Small intestine (tissue), 7 donors: Measurements from ENCODE around the gene VWA8. TPM values are rescaled to one million over a fixed set of nuclear protein-coding genes. Genes with fewer than 3 reads are reported as not detected.
"Not testable (repeated sequence)": the region's sequence is repeated elsewhere in the genome, so short reads cannot be mapped to it uniquely, and the experiment has no call there.

Source experiments
- DNase-seq, 2 donors: peaks; one replicate each; pipeline versions ENCODE4 v3.0.0 to v3.0.0-alpha.2; 2013
- FAIRE-seq: peaks from 2 replicates; lab custom pipeline; 2012; peaks lifted over from hg19 to GRCh38; lab: Jason Lieb, UNC
- H3K27ac ChIP-seq, 3 donors: one replicate each; pipeline ENCODE4 v1.5.1; 2013; ENCODE audit warnings: low read length in 2 of 3, mild to moderate bottlenecking in 2 of 3, control low read depth in 1 of 3, inconsistent platforms in 1 of 3, low read depth in 1 of 3, moderate library complexity in 1 of 3
- H3K27me3 ChIP-seq, 3 donors: one replicate each; pipeline ENCODE4 v1.6.1; 2013; ENCODE audit warnings: low read length in 3 of 3, inconsistent platforms in 1 of 3; ENCODE audit not compliant: control insufficient read depth in 3 of 3, insufficient read depth in 3 of 3
- H3K36me3 ChIP-seq, 3 donors: one replicate each; pipeline ENCODE4 v1.6.1; 2013; ENCODE audit warnings: low read length in 3 of 3, inconsistent platforms in 1 of 3, low read depth in 1 of 3, mild to moderate bottlenecking in 1 of 3, moderate library complexity in 1 of 3; ENCODE audit not compliant: control insufficient read depth in 3 of 3, insufficient read depth in 2 of 3
- H3K4me1 ChIP-seq, 3 donors: one replicate each; pipeline ENCODE4 v1.6.1; 2013; ENCODE audit warnings: low read length in 2 of 3, inconsistent platforms in 1 of 3, low read depth in 1 of 3, mild to moderate bottlenecking in 1 of 3, moderate library complexity in 1 of 3; ENCODE audit not compliant: control insufficient read depth in 3 of 3, insufficient read depth in 2 of 3
- H3K4me3 ChIP-seq, 3 donors: one replicate each; pipeline ENCODE4 v1.5.1; 2013; ENCODE audit warnings: low read length in 3 of 3, control low read depth in 1 of 3, inconsistent platforms in 1 of 3, low read depth in 1 of 3, mild to moderate bottlenecking in 1 of 3, moderate library complexity in 1 of 3
- H3K9me3 ChIP-seq, 2 donors: one replicate each; pipeline ENCODE4 v1.6.1; 2013; ENCODE audit warnings: low read depth in 1 of 2, low read length in 1 of 2; ENCODE audit not compliant: control insufficient read depth in 2 of 2, insufficient read depth in 1 of 2
- WGBS, 3 donors: extraction: QIAGEN DNeasy Blood & Tissue Kit; methylation state at CpG; one replicate each; pipeline ENCODE4 v1.1.7; 2013; 5-methylcytosine and 5-hydroxymethylcytosine counted together
- polyA plus RNA-seq, 4 donors: library from polyadenylated mRNA; stranded (reverse) in 3 of 4; unstranded in 1 of 4; fragments of 200-250 nt in 3 of 4; fragments of 120-200 nt in 1 of 4; gene quantifications; one replicate each; pipeline versions ENCODE4 v1.2.1 to v1.2.3, GENCODE V29; 2013
- donor health status: healthy with polysubstance abuse.
- donor health status: control.
- donor health status: control.
- donor health status: Bipolar disorder and iron deficiency.
- donor health status: healthy.

VWA8 gene
- polyA plus RNA-seq, 4 donors, result 3.8 to 11.5 (median 6.0) TPM

DNA sequence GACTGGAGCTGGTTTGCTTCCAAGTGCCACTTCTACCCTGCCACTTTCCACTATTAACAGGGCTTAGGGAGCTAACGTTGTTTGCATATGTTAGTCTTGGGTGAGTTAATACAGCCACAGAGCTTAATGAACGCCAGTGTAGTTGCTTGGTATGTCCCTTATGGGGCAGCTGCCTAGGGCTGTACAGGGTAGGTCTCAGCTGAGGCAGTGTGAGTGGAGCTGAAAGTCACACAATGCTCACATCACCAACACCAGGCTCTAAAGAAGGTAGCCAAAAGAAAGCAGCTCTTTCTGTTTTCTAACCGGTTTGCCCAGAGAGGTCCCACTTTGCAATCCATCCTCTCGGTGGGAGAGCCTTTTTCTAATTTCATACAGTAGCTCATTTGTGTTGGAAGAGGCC, 317.4 kb downstream of the VWA8 start:
- no peaks in the 10 kb centered on the region for H3K9me3 ChIP-seq
- H3K27me3 ChIP-seq, result no peaks in the 10 kb centered on the region
- FAIRE-seq, result no peak
- peaks cover 0 to 34% (median 0%) of the 10 kb centered on the region in 3 donors for H3K4me1 ChIP-seq
- DNase-seq, result no peak
- no peak overlapping the region for H3K4me3 ChIP-seq
- peaks cover 0 to 2% (median 0%) of the 10 kb centered on the region in 3 donors for H3K36me3 ChIP-seq
- 89 to 90% (median 90%) methylated on average over 4 of the region's 4 CpGs for WGBS, 3 donors
- H3K27ac ChIP-seq, result peak overlapping the region in 1 of 3 donors; percentile 7

DNA sequence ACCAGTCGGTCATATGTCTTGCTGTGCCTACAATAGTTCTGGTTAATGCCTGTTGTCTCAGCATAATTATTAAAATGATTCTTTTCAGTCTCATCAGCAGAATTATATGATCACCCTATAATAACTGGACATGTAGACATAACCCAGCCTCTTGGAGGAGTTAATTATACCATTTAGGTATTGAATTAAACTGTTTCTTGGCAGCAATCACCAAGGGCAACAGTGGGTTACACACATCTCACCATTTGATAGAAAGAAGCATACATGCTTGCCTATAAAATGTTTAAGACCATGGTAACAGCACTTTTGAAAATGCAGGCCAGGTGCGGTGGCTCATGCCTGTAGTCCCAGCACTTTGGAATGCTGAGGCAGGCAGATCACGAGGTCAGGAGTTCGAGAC, 318.9 kb downstream of the VWA8 start:
- FAIRE-seq (no peak), DNase-seq (no peak)
- no peaks in the 10 kb centered on the region for H3K9me3 ChIP-seq
- 90 to 100% (median 98%) methylated on average over 4 of the region's 4 CpGs for WGBS, 3 donors
- no peak overlapping the region for H3K4me3 ChIP-seq
- H3K4me1 ChIP-seq, result peaks cover 0 to 34% (median 0%) of the 10 kb centered on the region in 3 donors
- H3K27me3 ChIP-seq, result no peaks in the 10 kb centered on the region
- H3K36me3 ChIP-seq, result peaks cover 0 to 2% (median 0%) of the 10 kb centered on the region in 3 donors
- no peak overlapping the region for H3K27ac ChIP-seq

DNA sequence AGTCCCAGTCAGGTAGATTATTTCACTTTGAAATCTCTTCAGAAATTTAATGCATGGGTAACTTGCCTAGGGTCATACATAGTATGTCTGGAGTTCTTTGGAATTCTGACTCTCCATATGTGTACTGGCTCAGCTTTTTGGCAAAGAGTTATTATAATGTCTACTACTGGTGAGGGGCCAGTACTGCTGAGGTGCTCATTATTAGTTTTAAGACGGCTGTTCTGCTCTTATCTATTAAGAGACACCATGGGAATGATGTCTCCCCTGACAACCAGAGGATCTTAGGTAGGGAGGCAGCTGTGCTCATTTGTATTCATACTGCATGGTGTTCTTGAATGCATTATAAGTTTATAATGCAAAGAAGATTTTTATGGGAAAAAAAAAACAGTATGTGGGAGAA, 319.5 kb downstream of the VWA8 start:
- Histone ChIP-seq H3K27me3 (no peaks in the 10 kb centered on the region), H3K27ac (no peak overlapping the region), H3K9me3 (no peaks in the 10 kb centered on the region), H3K4me1 (peaks cover 0 to 34% (median 0%) of the 10 kb centered on the region in 3 donors), H3K4me3 (no peak overlapping the region), H3K36me3 (peaks cover 0 to 2% (median 0%) of the 10 kb centered on the region in 3 donors)
- 71 to 88% (median 81%) methylated on average over 1 of the region's 1 CpG for WGBS, 3 donors
- no peak for DNase-seq
- no peak for FAIRE-seq

DNA sequence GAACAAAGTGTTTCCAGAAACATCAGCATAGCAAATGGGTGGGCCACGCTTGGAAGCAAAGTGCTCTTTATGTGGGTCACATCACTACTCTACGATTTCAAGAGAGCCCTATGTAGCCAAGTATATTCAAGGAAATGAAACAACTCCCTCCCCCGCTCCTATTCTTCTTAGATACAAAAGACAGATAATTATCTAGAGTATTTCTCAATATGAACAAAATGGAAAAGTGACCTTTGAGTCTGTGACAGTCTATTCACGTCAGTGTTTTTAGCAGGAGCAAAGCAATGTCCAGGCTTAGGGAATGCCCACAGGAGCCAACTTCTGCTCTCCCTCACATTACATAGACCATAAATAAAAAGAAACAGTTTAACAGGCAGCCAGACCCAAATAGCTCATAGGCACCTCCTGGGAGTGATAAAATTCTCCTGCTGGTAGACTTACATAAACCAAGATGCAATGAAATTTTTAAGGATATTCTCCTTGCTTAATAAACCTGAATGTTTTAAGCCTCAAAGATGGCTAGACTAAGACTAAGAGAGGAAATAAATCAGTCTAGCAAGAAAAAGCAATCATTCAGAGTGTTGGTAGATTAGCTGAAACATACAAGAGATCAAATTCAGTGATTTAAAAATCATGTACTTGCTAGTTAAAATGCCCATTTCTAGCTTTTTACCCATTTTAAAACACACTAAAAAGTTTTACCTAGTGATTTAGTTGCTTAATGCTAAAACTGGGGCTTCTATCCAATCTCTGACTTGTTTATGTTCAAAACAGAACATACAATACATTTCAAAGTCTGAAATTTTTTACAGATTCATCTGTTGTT, 320.7 kb downstream of the VWA8 start:
- Histone ChIP-seq H3K4me1 (peaks cover 0 to 25% (median 0%) of the 10 kb centered on the region in 3 donors), H3K9me3 (no peaks in the 10 kb centered on the region), H3K27me3 (no peaks in the 10 kb centered on the region), H3K27ac (no peak overlapping the region), H3K36me3 (peaks cover 0 to 2% (median 0%) of the 10 kb centered on the region in 3 donors), H3K4me3 (no peak overlapping the region)
- DNase-seq, result peak; percentile 25 to 54
- FAIRE-seq, result no peak
- 62 to 76% (median 67%) methylated on average over 4 of the region's 4 CpGs for WGBS, 3 donors

DNA sequence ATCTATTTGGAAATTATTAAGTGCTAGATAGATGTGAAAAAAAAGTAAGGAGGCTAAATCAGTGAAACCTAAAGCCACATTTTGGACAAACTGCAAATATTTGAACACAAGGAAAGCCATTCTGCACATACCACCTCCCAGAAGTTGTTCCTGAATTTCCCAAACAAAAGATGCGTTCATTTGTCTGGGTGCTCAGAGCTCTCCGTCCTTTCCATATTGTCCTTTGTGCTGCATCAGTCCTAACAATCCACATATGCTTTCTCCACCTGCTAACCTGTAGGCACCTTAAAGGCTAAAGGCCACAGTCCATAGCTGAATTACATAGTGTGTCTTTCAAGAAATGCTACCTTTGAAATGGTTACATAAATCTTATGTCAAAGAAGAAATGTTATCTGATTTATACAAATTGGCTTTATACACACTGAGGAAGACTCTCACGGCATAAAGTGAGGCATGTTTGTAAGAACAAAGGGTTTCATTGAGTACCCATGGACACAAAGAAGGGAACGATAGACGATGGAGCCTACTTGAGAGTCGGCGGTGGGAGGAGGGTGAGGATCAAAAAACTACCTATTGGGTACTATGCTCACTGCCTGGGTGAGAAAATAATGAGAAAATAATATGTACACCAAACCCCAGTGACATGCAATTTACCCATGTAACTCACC, 321.5 kb downstream of the VWA8 start:
- 76 to 94% (median 94%) methylated on average over 7 of the region's 7 CpGs for WGBS, 3 donors
- no peaks in the 10 kb centered on the region for H3K27me3 ChIP-seq
- FAIRE-seq, result no peak
- no peaks in the 10 kb centered on the region for H3K9me3 ChIP-seq
- H3K27ac ChIP-seq, result no peak overlapping the region
- peaks cover 0 to 18% (median 0%) of the 10 kb centered on the region in 3 donors for H3K4me1 ChIP-seq
- H3K36me3 ChIP-seq, result peaks cover 0 to 1% (median 0%) of the 10 kb centered on the region in 3 donors
- DNase-seq, result no peak
- no peak overlapping the region for H3K4me3 ChIP-seq

DNA sequence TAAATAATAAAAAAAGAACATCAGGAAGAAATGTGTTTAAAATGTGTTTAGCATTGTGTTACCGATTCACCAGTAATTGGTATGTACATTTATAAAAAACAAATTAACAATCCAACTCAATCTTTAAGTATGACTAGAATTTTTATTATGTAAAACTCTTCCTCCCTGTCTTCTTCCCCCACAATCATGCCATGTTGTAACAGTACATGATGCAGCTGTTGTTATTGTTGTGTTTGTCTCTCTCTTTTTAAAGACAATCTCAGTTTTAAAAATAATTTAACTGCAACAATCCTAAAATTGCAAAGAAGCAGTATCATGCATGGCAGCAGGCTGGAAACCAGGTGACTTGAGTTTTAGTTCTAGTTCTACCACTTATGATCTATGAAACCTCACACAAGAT, 323.3 kb downstream of the VWA8 start:
- Histone ChIP-seq H3K27me3 (no peaks in the 10 kb centered on the region), H3K4me3 (no peak overlapping the region), H3K9me3 (no peaks in the 10 kb centered on the region), H3K36me3 (peaks cover 0 to 3% (median 0%) of the 10 kb centered on the region in 3 donors), H3K27ac (no peak overlapping the region), H3K4me1 (peaks cover 0 to 13% (median 0%) of the 10 kb centered on the region in 3 donors)
- FAIRE-seq (no peak), DNase-seq (no peak)
- WGBS, 3 donors, result 85 to 100% (median 89%) methylated on average over 1 of the region's 1 CpG

DNA sequence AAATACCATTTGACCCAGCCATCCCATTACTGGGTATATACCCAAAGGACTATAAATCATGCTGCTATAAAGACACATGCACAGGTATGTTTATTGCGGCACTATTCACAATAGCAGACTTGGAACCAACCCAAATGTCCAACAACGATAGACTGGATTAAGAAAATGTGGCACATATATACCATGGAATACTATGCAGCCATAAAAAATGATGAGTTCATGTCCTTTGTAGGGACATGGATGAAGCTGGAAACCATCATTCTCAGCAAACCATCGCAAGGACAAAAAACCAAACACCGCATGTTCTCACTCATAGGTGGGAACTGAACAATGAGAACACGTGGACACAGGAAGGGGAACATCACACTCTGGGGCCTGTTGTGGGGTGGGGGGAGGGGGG, 323.9 kb downstream of the VWA8 start:
- H3K27me3 ChIP-seq, FAIRE-seq, H3K4me3 ChIP-seq, H3K36me3 ChIP-seq, H3K9me3 ChIP-seq, DNase-seq, H3K27ac ChIP-seq: not testable (repeated sequence)
- peaks cover 0 to 13% (median 0%) of the 10 kb centered on the region in 3 donors for H3K4me1 ChIP-seq
- WGBS, 3 donors, result 82 to 97% (median 97%) methylated on average over 2 to 4 of the region's 5 CpGs

DNA sequence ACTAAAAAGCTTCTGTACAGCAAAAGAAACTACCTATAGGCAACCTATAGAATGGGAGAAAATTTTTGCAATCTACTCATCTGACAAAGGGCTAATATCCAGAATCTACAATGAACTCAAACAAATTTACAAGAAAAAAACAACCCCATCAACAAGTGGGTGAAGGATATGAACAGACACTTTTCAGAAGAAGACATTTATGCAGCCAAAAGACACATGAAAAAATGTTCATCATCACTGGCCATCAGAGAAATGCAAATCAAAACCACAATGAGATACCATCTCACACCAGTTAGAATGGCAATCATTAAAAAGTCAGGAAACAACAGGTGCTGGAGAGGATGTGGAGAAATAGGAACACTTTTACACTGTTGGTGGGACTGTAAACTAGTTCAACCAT, 324.3 kb downstream of the VWA8 start:
- not testable (repeated sequence) for H3K4me3 ChIP-seq, H3K9me3 ChIP-seq, H3K36me3 ChIP-seq, FAIRE-seq, DNase-seq, H3K27ac ChIP-seq, H3K27me3 ChIP-seq
- peaks cover 0 to 13% (median 0%) of the 10 kb centered on the region in 3 donors for H3K4me1 ChIP-seq
